ENCODE results near the gene PXDN.

- TF ChIP-seq YY1 (IDR thresholded peaks at IDR 0.05; ENCODE audit: insufficient read depth, insufficient read length) (no peak), ZNF274 (IDR thresholded peaks at IDR 0.05; ENCODE audit: low read depth, low read length) (no peak)
These were observed 79.6 kb downstream of the PXDN start for GRCh38 chr2:1664698-1665097.

Data from NT2/D1 (cell line).